Measurements from ENCODE around the gene CNNM1.

DNA sequence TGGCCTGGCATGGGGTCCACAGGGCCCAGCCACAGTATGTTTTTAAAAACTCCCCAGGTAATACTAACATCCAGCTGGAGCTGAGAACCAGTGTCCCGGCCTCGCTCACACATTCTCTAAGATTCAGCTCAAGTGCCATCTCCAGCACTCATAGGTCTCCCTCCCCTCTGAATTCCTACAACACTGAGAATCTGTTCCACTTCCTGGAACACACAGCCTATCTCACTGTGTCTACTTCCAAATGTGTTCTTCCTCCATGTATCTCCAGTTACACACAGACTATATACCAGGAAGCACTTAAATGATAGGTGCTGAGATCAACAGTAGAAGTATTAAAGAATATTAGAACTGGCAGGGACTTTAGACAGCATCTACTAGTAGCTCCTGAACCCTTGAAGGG is 90.5 kb downstream of the CNNM1 start:
- TF ChIP-seq POLR2A (IDR thresholded peaks at IDR 0.05) = no peak
- TF ChIP-seq, protein P1, sequence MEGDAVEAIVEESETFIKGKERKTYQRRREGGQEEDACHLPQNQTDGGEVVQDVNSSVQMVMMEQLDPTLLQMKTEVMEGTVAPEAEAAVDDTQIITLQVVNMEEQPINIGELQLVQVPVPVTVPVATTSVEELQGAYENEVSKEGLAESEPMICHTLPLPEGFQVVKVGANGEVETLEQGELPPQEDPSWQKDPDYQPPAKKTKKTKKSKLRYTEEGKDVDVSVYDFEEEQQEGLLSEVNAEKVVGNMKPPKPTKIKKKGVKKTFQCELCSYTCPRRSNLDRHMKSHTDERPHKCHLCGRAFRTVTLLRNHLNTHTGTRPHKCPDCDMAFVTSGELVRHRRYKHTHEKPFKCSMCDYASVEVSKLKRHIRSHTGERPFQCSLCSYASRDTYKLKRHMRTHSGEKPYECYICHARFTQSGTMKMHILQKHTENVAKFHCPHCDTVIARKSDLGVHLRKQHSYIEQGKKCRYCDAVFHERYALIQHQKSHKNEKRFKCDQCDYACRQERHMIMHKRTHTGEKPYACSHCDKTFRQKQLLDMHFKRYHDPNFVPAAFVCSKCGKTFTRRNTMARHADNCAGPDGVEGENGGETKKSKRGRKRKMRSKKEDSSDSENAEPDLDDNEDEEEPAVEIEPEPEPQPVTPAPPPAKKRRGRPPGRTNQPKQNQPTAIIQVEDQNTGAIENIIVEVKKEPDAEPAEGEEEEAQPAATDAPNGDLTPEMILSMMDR (IDR thresholded peaks at IDR 0.05 in 4 of 5, conservative IDR thresholded peaks at IDR 0.05 in 1 of 5) = no peak

All from gastrocnemius medialis (tissue), 4 donors.